ENCODE measurements around the gene UXS1.

DNA sequence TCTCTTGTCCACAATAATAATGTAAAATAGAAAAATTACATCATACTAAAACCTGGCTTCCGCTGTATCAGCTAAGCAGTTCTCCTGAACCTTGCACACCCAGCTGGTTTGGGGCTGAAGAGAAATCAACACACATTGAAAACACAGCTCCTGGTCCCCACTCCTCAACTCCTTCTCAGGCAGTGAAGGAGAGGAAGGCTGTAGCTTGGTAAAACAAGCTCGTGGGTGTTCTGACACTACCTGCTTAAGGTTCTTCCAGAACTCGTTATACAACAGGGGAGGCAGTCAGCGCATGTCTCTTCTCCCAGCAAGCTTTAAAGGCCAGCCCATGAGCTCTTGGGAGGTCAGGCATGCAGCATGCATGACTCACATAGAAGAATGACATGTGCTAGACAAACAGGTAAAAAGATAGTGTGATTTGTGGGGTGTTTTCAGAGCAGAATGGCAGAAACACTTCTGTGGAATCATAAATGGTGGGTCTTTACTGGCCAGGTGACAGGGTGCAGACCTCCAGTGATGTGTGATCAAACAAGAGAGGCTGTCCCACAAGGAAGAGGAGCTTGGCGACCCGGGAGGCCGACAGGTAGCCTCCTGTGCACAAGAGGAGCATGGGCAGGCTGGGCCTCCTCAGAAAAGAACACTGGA is 69.1 kb downstream of the UXS1 start:
- TF ChIP-seq, protein P1, sequence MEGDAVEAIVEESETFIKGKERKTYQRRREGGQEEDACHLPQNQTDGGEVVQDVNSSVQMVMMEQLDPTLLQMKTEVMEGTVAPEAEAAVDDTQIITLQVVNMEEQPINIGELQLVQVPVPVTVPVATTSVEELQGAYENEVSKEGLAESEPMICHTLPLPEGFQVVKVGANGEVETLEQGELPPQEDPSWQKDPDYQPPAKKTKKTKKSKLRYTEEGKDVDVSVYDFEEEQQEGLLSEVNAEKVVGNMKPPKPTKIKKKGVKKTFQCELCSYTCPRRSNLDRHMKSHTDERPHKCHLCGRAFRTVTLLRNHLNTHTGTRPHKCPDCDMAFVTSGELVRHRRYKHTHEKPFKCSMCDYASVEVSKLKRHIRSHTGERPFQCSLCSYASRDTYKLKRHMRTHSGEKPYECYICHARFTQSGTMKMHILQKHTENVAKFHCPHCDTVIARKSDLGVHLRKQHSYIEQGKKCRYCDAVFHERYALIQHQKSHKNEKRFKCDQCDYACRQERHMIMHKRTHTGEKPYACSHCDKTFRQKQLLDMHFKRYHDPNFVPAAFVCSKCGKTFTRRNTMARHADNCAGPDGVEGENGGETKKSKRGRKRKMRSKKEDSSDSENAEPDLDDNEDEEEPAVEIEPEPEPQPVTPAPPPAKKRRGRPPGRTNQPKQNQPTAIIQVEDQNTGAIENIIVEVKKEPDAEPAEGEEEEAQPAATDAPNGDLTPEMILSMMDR (IDR thresholded peaks at IDR 0.05) = no peak
- no peak for TF ChIP-seq EZH2 (IDR thresholded peaks at IDR 0.05; ENCODE audit: borderline replicate concordance, insufficient read depth, low read depth, low read length, poor library complexity, severe bottlenecking)
